Stimulated activated CD8-positive, alpha-beta memory T cell treated with anti-CD3 and anti-CD28 coated beads, Interleukin-15, amount 100 ng/mL, for 24 hours (primary cell): ENCODE results near the gene SNAPC4.
A peak's percentile ranks its signal among the peaks of the same experiment; 100 is the strongest.
"Not testable (repeated sequence)": the region's sequence is repeated elsewhere in the genome, so short reads cannot be mapped to it uniquely, and the experiment has no call there.

Experiments used
- DNase-seq: peaks from one replicate; pipeline ENCODE4 v3.0.0-alpha.2; 2020; ENCODE audit warnings: low read depth

Gene SNAPC4

GRCh38 chr9:136410500-136411287 lies 10.7 kb upstream of the SNAPC4 start, which contains the start of the genes ENTR1 and PMPCA:
TSS of gene ENTR1 (minus strand) at chr9:136410614. CDS start at chr9:136410397, 217 bp downstream.
TSS of gene PMPCA (plus strand) at chr9:136410658. CDS start at chr9:136410669, 11 bp downstream.
- DNase-seq: peak; percentile 99

DNA sequence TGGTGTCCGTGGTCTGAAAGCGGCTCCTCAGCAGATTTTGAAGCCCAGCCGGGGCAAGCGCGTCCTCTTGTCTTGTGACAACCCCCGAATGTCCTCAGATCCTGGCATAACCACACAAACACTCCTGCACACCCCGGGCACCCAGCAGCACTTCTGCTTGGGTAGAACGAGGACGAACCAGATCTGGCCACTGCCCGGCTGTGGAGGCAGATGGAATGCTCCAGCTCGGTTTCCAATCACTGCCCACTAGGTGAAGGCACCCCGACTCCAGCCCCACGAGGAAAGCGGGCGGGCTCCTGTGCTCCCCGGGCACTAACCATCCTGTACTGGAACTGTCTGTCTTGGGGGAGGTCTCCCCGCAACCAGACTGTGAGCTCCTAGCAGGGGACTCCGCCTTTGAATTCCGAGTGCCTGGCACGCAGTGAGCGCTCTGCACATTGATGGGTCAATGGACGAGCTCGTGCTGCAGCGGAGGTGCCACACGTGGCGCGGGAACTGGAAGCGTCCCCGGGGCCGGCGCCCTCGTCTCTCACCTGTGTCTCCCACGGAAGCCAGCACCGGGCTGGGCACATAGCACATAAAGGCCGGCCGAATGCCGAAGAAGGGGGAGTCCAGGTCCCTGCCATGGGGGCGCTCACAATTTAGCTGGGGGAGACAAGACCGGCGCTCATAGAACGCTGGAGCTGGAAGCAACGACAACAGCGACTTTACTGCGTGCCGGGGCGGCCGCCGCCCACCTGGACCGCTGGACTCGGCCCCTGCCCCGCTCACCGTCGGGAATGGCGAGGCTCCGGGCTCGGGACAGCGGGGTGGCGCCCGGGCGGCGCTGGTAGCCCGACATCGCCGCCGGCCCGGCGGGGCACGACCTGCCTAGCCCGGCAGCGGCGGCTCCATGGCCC lies 9.8 kb upstream of the SNAPC4 start:
- no peak for DNase-seq

DNA sequence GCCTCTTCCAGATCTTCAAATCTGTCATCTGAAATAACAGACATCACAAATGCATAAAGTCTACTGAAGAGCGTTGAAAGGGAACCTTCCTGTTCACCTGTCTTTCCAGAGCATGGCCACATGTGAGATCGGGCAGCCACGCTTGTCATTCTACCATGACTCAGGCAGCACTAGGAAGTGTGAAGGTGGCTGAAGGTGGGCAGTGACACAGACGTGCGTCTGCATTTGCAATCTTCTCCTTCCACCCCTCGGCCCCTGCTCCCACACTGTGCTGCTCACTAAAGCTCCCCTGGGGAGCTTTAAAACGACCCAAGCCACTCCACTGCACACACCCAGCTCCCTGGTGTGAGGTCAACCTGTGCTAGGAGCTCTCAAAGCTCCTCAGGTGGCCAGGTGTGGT lies 7.9 kb upstream of the SNAPC4 start:
- DNase-seq: no peak

GRCh38 chr9:136407061-136407460 lies 7.1 kb upstream of the SNAPC4 start:
- not testable (repeated sequence) for DNase-seq

DNA sequence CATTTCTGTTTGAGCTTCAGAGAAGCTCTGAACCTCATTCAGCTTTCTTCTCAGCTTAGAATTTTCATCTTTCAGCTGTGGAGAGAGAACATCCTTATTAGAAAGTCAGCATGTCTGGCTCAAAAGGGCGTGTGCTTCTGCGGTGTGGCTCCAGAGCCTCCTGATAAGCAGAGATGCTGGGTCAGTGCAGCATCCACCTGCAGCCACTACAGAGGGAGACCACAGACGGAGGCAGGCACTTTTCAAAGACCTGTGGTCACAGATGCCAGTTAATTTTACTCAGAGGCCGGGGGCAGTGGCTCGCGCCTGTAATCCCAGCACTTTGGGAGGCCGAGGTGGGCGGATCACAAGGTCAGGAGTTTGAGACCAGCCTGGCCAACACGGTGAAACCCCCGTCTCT lies 5.9 kb upstream of the SNAPC4 start:
- not testable (repeated sequence) for DNase-seq

GRCh38 chr9:136405481-136405880 lies 5.5 kb upstream of the SNAPC4 start:
- no peak for DNase-seq

DNA sequence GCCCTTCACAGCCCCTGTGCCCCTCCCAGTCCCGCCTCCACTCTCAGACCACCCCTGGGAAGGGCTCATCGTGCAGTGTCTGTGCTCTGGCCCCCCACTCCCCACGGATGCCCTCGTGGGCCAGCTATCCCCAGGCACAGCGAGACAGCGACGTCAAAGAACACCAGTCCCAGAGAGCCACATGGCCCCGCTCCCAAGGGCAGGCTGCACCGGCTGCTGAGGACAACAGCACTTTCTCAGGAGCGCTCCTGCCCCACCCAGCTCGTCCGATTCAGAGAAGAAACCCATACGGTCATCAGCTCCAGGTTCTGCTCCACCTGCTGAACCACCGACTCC lies 4.8 kb upstream of the SNAPC4 start:
- no peak for DNase-seq

- DNase-seq: no peak
These were observed 4.2 kb upstream of the SNAPC4 start for GRCh38 chr9:136403915-136404800.

- DNase-seq: peak; percentile 33
These were observed 3.6 kb upstream of the SNAPC4 start for GRCh38 chr9:136403538-136403914.

DNA sequence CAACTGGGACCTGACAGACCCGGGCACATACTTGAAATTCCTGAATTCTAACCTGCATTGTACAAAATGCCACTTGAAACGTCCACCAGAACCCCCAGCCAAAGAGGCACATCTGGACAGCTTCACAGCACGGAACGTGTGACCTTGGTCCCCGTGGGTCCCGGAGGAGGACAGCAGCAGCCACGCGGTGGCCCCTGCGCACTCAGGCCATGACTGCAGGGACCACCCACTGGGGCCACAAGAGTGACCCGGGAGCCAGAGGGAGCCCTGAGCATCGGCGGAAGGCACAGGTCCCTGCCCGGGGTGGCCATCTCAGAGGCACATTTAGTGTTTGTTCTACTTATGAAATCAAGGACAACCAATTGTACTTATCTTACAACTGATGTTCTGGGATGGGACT lies 2.1 kb upstream of the SNAPC4 start:
- no peak for DNase-seq

- no peak for DNase-seq
These were observed 1.4 kb upstream of the SNAPC4 start for GRCh38 chr9:136401173-136401922.

DNA sequence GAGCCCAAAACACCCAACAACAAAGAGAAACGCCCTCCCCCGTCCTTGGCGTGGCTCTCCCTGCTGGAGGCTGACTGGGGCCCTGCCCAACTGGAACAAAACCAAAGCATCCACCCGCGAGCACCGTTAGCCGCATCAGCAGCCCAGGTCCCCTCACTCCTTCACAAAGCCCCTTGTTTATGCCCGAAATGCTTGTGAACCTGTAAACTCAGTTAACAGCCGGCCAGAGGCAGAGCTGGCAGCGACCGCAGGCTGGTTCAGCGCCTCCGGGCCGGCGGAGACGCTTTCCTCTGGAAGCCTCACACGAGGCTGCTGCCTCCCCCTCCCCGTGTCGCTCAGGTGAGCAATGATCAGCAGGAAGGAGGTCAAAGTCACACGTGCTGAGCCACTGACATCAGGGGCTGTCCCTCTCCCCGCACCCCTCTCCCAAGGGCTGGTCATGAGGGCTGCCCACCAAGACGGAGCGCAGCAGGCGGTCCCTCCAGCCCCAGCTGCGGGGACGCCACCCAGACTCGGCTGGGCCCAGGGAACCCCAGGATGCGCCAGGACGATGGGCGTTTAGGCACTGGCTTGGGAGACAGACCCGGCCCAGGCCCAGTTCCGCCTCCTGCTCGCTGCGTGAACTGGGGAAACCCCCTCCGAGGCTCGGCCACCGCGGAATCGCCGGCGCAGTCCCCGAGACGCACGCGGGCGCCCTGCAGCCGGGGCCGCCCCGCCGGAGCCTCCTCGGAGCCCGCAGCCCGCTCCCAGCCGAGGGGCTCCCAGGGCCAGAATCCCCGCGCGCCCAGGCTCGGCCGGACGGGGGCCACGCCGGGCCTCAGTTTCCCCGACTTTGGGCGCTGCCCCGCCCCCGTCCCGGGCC lies 563 bp downstream of the SNAPC4 start:
- no peak for DNase-seq

GRCh38 chr9:136398286-136398685 lies 1.7 kb downstream of the SNAPC4 start:
- DNase-seq: no peak

DNA sequence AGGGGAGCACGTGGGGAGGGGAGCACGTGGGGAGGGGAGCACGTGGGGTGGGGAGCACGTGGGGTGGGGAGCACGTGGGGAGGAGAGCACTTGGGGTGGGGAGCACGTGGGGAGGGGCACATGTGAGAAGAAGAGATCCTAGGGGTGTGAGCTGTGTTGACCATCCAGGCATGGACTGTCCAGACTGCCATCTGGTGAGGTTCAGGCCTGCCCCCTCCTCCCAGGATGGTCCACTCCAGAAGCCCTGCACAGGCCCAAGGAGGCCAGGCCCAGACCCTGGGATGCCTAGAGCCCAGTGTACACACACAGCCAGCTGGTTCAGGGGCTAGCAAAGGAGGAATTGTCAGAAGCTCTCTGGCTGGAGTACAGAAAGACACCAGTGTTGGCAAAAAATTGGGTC lies 2.3 kb downstream of the SNAPC4 start:
- DNase-seq: no peak

- DNase-seq: no peak
These were observed 3.8 kb downstream of the SNAPC4 start for GRCh38 chr9:136396219-136396515.

GRCh38 chr9:136395345-136396218 lies 4.4 kb downstream of the SNAPC4 start:
- no peak for DNase-seq

GRCh38 chr9:136395020-136395340 lies 5.0 kb downstream of the SNAPC4 start:
- no peak for DNase-seq

DNA sequence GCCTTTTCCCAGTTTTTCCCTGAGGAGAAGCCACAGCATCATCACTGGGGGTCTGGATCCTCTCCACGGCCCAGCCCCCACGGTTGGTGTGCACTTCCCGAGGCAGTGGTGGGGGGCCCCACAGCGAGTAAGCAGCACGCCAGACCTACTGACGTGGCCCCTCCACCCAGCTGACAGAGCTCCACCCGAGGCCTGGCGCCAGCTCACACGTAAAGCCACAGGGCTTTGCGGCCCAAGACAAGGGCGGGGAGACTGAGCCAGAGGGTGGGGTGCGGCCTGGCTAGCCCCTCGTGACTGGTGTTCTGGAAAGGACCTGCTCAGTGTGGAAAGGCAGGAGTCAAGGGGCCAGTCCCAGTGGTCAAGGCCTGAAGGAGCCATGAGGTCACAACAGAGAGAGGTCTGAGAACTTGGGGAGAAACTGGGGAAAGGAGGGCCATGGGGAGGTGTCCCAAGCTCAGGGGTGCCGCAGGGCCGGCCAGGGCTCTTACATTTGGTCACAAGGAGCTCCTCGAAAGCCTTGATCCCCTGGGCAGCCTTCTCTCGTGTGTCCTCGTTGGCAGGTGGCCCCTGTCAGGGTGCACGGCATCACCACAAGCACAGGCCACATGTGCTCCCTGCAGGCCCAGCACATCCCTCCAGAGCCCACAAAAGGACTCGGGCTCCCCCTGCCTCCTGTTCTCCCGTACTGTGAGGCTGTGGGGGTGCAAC lies 5.5 kb downstream of the SNAPC4 start:
- no peak for DNase-seq

- no peak for DNase-seq
These were observed 6.4 kb downstream of the SNAPC4 start for GRCh38 chr9:136393531-136393930.
